Karpas-422 (cell line): ENCODE results near the gene CFAP221. TPM values are rescaled to one million over a fixed set of nuclear protein-coding genes. Genes with fewer than 3 reads are reported as not detected.
"Not testable (repeated sequence)": the region's sequence is repeated elsewhere in the genome, so short reads cannot be mapped to it uniquely, and the experiment has no call there.

Source experiments
- DNase-seq: peaks from one replicate; pipeline ENCODE4 v3.0.0-alpha.2; 2015
- H2AFZ ChIP-seq: fragments of 200-600 bp; sonication (generic); 2 replicates; pipeline ENCODE4 v1.6.1; 2014; ENCODE audit warnings: antibody characterized with exemption, low read length, mixed read lengths
- H3K27ac ChIP-seq: fragments of 200-600 bp; sonication (generic); 2 replicates; pipeline ENCODE4 v1.5.1; 2014; ENCODE audit warnings: mild to moderate bottlenecking, low read length, moderate library complexity
- H3K27me3 ChIP-seq: fragments of 200-600 bp; sonication (generic); 2 replicates; pipeline ENCODE4 v1.6.1; 2014; ENCODE audit warnings: low read length, mixed read lengths
- H3K36me3 ChIP-seq: fragments of 200-600 bp; sonication (generic); 2 replicates; pipeline ENCODE4 v1.6.1; 2014; ENCODE audit warnings: low read length, mixed read lengths; ENCODE audit not compliant: insufficient read depth
- H3K4me1 ChIP-seq: fragments of 200-600 bp; sonication (generic); 2 replicates; pipeline ENCODE4 v1.6.1; 2014; ENCODE audit warnings: mild to moderate bottlenecking, low read length, mixed read lengths
- H3K4me2 ChIP-seq: fragments of 200-600 bp; sonication (generic); 2 replicates; pipeline ENCODE4 v1.6.1; 2014; ENCODE audit warnings: low read length, low read depth, mild to moderate bottlenecking; ENCODE audit not compliant: poor library complexity, severe bottlenecking
- H3K4me3 ChIP-seq: fragments of 200-600 bp; sonication (generic); 2 replicates; pipeline ENCODE4 v1.5.1; 2014; ENCODE audit warnings: mild to moderate bottlenecking, antibody characterized with exemption, low read length, mixed read lengths
- H3K79me2 ChIP-seq: fragments of 200-600 bp; sonication (generic); 2 replicates; pipeline ENCODE4 v1.6.1; 2014; ENCODE audit warnings: mild to moderate bottlenecking, low read length, mixed read lengths
- H3K9ac ChIP-seq: fragments of 200-600 bp; sonication (generic); 2 replicates; pipeline ENCODE4 v1.6.0; 2014; ENCODE audit warnings: low read length
- H3K9me2 ChIP-seq: fragments of 200-600 bp; sonication (generic), shearing (Covaris generic); replicated peaks from 2 replicates; pipeline ENCODE4 v1.6.0; 2014; ENCODE audit warnings: mild to moderate bottlenecking, low read length, moderate library complexity; ENCODE audit not compliant: insufficient read depth
- H3K9me3 ChIP-seq: fragments of 300-700, 200-600 bp; sonication (generic); 2 replicates; pipeline ENCODE4 v1.6.1; 2014; ENCODE audit warnings: low read length, mixed read lengths
- H4K20me1 ChIP-seq: fragments of 200-600 bp; sonication (generic); 2 replicates; pipeline ENCODE4 v1.6.1; 2014; ENCODE audit warnings: mild to moderate bottlenecking, antibody characterized with exemption, low read length, low read depth; ENCODE audit not compliant: insufficient read depth
- total RNA-seq: library from RNA; depleted of rRNA; stranded (reverse); fragments of >200 nt; shearing (Covaris generic); gene quantifications from 2 replicates; pipeline ENCODE4 v1.2.3, GENCODE V29; 2014; ENCODE audit warnings: low replicate concordance

CFAP221 gene
- total RNA-seq, 1 experiment from 2014 or later = not detected

GRCh38 chr2:119605096-119605495 lies 60.8 kb downstream of the CFAP221 start:
- Histone ChIP-seq H3K27ac (no peak overlapping the region), H3K4me2 (no peak overlapping the region), H3K36me3 (no peaks in the 10 kb centered on the region), H3K9me2 (no peaks in the 10 kb centered on the region), H3K9me3 (no peaks in the 10 kb centered on the region), H3K27me3 (no peaks in the 10 kb centered on the region), H2AFZ (no peak overlapping the region), H3K4me3 (no peak overlapping the region), H4K20me1 (no peaks in the 10 kb centered on the region), H3K79me2 (no peaks in the 10 kb centered on the region), H3K4me1 (no peaks in the 10 kb centered on the region), H3K9ac (no peak overlapping the region)
- DNase-seq = no peak

DNA sequence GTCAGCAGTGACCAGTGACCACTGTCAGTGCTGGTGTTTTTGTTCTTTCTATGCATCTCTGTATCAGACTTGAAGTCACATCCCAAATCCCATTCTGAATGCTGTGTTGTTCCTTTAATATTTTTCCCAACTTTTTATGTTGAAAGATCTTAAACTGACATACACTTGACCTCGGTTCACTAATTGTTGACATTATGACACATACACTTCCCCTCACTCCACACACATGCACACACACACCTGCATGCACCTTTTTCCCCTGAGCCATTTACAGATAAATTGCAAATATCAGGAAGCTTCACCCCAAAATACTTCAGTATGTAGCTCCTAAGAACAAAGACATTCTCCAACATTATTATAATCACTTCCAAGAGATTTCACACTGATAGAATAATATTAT lies 62.4 kb downstream of the CFAP221 start:
- H3K36me3 ChIP-seq = no peaks in the 10 kb centered on the region
- H3K4me1 ChIP-seq = no peaks in the 10 kb centered on the region
- no peak overlapping the region for H3K27ac ChIP-seq
- H3K9me2 ChIP-seq = no peaks in the 10 kb centered on the region
- H3K79me2 ChIP-seq = no peaks in the 10 kb centered on the region
- H3K9ac ChIP-seq = no peak overlapping the region
- H3K4me3 ChIP-seq = no peak overlapping the region
- DNase-seq = no peak
- H3K27me3 ChIP-seq = no peaks in the 10 kb centered on the region
- no peak overlapping the region for H3K4me2 ChIP-seq
- no peaks in the 10 kb centered on the region for H4K20me1 ChIP-seq
- H3K9me3 ChIP-seq = no peaks in the 10 kb centered on the region
- no peak overlapping the region for H2AFZ ChIP-seq

- Histone ChIP-seq H3K27ac (no peak overlapping the region), H3K79me2 (no peaks in the 10 kb centered on the region), H4K20me1 (no peaks in the 10 kb centered on the region), H3K4me1 (no peaks in the 10 kb centered on the region), H3K36me3 (no peaks in the 10 kb centered on the region), H3K4me2 (no peak overlapping the region), H3K4me3 (no peak overlapping the region), H3K27me3 (no peaks in the 10 kb centered on the region), H2AFZ (no peak overlapping the region), H3K9me3 (no peaks in the 10 kb centered on the region), H3K9me2 (no peaks in the 10 kb centered on the region), H3K9ac (no peak overlapping the region)
- no peak for DNase-seq
These were observed 64.3 kb downstream of the CFAP221 start for GRCh38 chr2:119608553-119608952.

DNA sequence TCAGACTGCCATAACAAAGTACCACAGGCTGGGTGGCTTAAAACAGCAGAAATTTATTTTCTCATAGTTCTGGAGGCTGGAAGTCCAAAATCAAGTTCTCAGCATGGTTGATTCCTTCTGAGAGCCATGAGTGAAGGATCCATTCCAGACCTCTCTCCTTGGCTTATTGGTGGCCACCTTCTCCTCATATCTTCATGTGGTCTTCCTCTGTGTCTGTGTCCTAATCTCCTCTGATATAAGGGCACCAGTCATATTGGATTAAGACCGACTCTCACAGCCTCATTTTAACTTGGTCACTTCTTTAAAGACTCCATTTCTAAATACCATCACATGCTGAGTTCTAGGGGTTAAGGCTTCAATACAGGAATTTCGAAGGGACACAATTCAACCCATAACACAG lies 65.1 kb downstream of the CFAP221 start:
- H3K79me2 ChIP-seq = no peaks in the 10 kb centered on the region

DNA sequence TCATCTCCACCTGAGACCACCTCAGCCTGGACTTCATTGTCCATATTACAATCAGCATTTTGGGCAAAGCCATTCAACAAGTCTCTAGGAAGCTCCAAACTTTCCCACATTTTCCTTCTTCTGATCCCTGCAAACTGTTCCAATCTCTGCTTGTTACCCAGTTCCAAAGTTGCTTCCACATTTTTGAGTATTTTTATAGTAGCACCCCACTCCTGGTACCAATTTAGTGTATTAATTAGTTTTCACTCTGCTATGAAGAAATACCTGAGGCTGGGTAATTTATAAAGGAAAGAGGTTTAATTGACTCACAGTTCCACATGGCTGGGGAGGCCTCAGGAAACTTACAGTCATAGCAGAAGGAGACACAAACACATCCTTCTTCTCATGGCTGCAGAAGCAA lies 69.9 kb downstream of the CFAP221 start:
- H3K27me3 ChIP-seq, DNase-seq, H3K27ac ChIP-seq, H3K4me1 ChIP-seq, H3K4me2 ChIP-seq, H3K79me2 ChIP-seq, H3K9me2 ChIP-seq, H3K4me3 ChIP-seq, H2AFZ ChIP-seq, H3K9ac ChIP-seq, H3K36me3 ChIP-seq, H4K20me1 ChIP-seq, H3K9me3 ChIP-seq: not testable (repeated sequence)

More for the DNA sequence above, 65.1 kb downstream of the CFAP221 start:
- H3K27me3 ChIP-seq = no peaks in the 10 kb centered on the region
- no peak overlapping the region for H2AFZ ChIP-seq
- DNase-seq = no peak
- no peaks in the 10 kb centered on the region for H3K4me1 ChIP-seq
- no peak overlapping the region for H3K27ac ChIP-seq
- H3K4me3 ChIP-seq = no peak overlapping the region
- H3K4me2 ChIP-seq = no peak overlapping the region
- no peaks in the 10 kb centered on the region for H3K9me2 ChIP-seq
- H3K9ac ChIP-seq = no peak overlapping the region
- no peaks in the 10 kb centered on the region for H4K20me1 ChIP-seq
- peaks cover 2% of the 10 kb centered on the region; the same call in 1 of the 2 replicates for H3K9me3 ChIP-seq
- H3K36me3 ChIP-seq = no peaks in the 10 kb centered on the region

DNA sequence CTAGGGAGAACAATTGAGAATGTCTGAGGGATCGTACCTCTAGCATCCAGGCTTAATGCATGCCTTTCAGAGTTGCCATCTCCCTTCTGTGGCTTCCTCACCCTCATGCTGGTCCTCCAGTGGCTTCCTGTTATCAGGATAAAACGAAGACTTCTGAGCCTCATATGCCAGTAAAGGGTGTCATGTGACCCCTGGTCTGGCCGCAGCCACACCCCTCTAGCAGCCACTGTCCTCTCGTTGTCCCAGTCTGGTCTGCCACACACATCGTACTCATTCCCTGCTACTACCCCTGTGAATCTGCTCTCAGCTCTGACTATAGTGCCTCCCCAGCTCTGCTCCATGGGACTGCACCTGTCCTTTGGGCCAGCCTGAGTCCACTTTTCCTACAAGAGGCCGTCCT lies 72.2 kb downstream of the CFAP221 start:
- no peak overlapping the region for H2AFZ ChIP-seq
- H3K4me3 ChIP-seq = no peak overlapping the region
- H3K27me3 ChIP-seq = no peaks in the 10 kb centered on the region
- H3K4me1 ChIP-seq = no peaks in the 10 kb centered on the region
- H3K9me2 ChIP-seq = no peaks in the 10 kb centered on the region
- peaks cover 4% of the 10 kb centered on the region; the same call in 1 of the 2 replicates for H3K9me3 ChIP-seq
- no peak for DNase-seq
- no peak overlapping the region for H3K9ac ChIP-seq
- no peak overlapping the region for H3K4me2 ChIP-seq
- no peaks in the 10 kb centered on the region for H3K36me3 ChIP-seq
- H3K27ac ChIP-seq = no peak overlapping the region
- H4K20me1 ChIP-seq = no peaks in the 10 kb centered on the region
- no peaks in the 10 kb centered on the region for H3K79me2 ChIP-seq

DNA sequence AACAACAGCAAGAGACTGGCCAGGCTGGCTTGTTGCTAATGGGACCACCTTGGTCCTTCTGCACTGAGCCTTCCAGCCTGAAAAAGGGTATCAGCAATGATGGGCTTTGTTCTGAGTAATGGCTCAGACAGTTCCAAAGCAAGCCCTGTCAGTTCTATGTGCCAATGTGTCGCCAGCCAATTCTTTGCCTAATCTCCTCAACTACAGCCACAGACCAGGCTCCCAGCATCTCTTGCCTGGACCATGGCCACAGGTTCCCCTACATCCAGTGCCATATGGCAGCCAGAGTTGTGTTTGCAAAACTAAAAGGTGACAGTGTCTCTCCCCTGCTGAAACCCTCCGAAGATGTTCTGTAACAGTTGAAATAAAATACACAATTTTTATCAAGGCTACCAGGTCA lies 73.2 kb downstream of the CFAP221 start:
- DNase-seq = no peak
- Histone ChIP-seq H3K27ac (no peak overlapping the region), H3K9me3 (peaks cover 4% of the 10 kb centered on the region; the same call in 1 of the 2 replicates), H3K9me2 (no peaks in the 10 kb centered on the region), H2AFZ (no peak overlapping the region), H4K20me1 (no peaks in the 10 kb centered on the region), H3K27me3 (no peaks in the 10 kb centered on the region), H3K36me3 (no peaks in the 10 kb centered on the region), H3K4me1 (no peaks in the 10 kb centered on the region), H3K9ac (no peak overlapping the region), H3K79me2 (no peaks in the 10 kb centered on the region), H3K4me3 (no peak overlapping the region), H3K4me2 (no peak overlapping the region)

DNA sequence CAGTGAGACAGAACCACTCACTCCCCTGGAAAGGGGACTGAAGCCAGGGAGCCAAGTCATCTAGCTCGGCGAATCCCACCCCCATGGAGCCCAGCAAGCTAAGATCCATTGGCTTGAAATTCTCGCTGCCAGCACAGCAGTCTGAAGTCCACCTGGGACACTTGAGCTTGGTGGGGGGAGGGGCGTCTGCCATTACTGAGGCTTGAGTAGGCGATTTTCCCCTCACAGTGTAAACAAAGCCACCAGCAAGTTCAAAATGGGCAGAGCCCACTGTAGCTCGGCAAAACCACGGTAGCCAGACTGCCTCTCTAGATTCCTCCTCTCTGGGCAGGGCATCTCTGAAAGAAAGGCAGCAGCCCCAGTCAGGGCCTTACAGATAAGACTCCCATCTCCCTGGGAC lies 74.5 kb downstream of the CFAP221 start:
- not testable (repeated sequence) for H3K9ac ChIP-seq, H3K4me1 ChIP-seq, H3K9me3 ChIP-seq, H3K36me3 ChIP-seq, H3K79me2 ChIP-seq, H2AFZ ChIP-seq, H3K4me2 ChIP-seq, H4K20me1 ChIP-seq, H3K27ac ChIP-seq, H3K9me2 ChIP-seq, DNase-seq, H3K4me3 ChIP-seq, H3K27me3 ChIP-seq

DNA sequence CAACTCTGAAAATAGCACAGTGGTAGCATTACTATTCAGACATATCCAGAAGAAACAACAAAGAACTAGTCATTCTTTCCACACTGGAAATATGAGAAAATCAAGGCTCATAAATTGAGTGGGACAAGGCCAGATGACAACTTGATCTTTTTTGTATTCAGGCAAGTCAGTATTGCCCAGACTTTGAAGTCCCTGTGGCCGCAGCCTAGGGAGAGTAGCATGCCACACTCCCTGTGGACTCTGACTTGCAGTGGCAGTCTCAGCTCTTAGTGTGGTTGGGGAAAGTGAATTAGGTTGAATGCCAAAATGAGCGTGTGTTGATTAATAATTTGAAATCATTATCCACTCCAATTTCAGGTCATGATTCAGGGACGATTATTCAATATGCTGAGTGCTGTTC lies 81.0 kb downstream of the CFAP221 start:
- Histone ChIP-seq H2AFZ (no peak overlapping the region), H3K27ac (no peak overlapping the region), H3K79me2 (no peaks in the 10 kb centered on the region), H4K20me1 (no peaks in the 10 kb centered on the region), H3K9me2 (no peaks in the 10 kb centered on the region), H3K9me3 (no peaks in the 10 kb centered on the region), H3K27me3 (no peaks in the 10 kb centered on the region), H3K4me2 (no peak overlapping the region), H3K36me3 (no peaks in the 10 kb centered on the region), H3K4me3 (no peak overlapping the region), H3K4me1 (peaks cover 28% of the 10 kb centered on the region), H3K9ac (no peak overlapping the region)
- DNase-seq = no peak
